IMR-90 (cell line): Measurements from ENCODE around the gene E2F4. TPM values are rescaled to one million over a fixed set of nuclear protein-coding genes. Genes with fewer than 3 reads are reported as not detected.

Experiments used
- ATAC-seq: fragments of 200-7000 bp; cut with Tn5 transposase; 2 replicates; pipeline ENCODE4 v1.9.1; 2020; ENCODE audit warnings: low read depth, mild to moderate bottlenecking, moderate library complexity
- BruUV-seq: library from RNA; stranded (reverse); fragments of 400-500 nt; replicated peaks from 2 replicates; lab custom pipeline; 2021; lab: Mats Ljungman, UMichigan
- CTCF ChIA-PET: fragments of 300-600 bp; formaldehyde crosslinking; extraction: SDS; loops from one replicate; lab custom pipeline; 2021; ENCODE audit warnings: antibody characterized with exemption; lab: Yijun Ruan, JAX
- POLR2A ChIA-PET: fragments of 300-600 bp; sonication (Branson Sonifier 250); formaldehyde crosslinking; loops from one replicate; lab custom pipeline; 2022; ENCODE audit warnings: antibody characterized with exemption; ENCODE audit not compliant: unreplicated experiment; lab: Charles Lee
- DNase-seq: peaks from one replicate; pipeline ENCODE4 v3.0.0; 2013
- H2AFZ ChIP-seq: replicated peaks from 2 replicates; pipeline ENCODE3; 2013; ENCODE audit warnings: low read length, mild to moderate bottlenecking; ENCODE audit not compliant: poor library complexity
- H2AK5ac ChIP-seq: 2 replicates; pipeline ENCODE4 v1.6.1; 2013; ENCODE audit warnings: low read depth, low read length, inconsistent platforms
- H2AK9ac ChIP-seq: replicated peaks from 2 replicates; pipeline ENCODE3; 2013; ENCODE audit warnings: mild to moderate bottlenecking, low read depth, low read length, moderate library complexity; ENCODE audit not compliant: poor library complexity
- H2BK120ac ChIP-seq: 2 replicates; pipeline ENCODE4 v1.6.1; 2013; ENCODE audit warnings: low read depth, low read length, inconsistent platforms
- H2BK15ac ChIP-seq: 3 replicates; pipeline ENCODE4 v1.6.1; 2013; ENCODE audit warnings: low read depth, low read length, inconsistent platforms
- H2BK20ac ChIP-seq: 2 replicates; pipeline ENCODE4 v1.6.1; 2013; ENCODE audit warnings: low read depth, mild to moderate bottlenecking, inconsistent platforms, low read length, moderate library complexity
- H2BK5ac ChIP-seq: 2 replicates; pipeline ENCODE4 v1.6.1; 2013; ENCODE audit warnings: mild to moderate bottlenecking, low read depth, low read length, inconsistent platforms; ENCODE audit not compliant: poor library complexity, severe bottlenecking
- H3K14ac ChIP-seq: replicated peaks from 2 replicates; pipeline ENCODE4 v1.6.1; 2013; ENCODE audit warnings: low read depth, low read length, inconsistent platforms
- H3K18ac ChIP-seq: 2 replicates; pipeline ENCODE4 v1.6.1; 2013; ENCODE audit warnings: low read depth, low read length, control low read depth
- H3K23ac ChIP-seq: 2 replicates; pipeline ENCODE4 v1.6.1; 2013; ENCODE audit warnings: low read depth, low read length, inconsistent platforms
- H3K27ac ChIP-seq: 2 replicates; pipeline ENCODE4 v1.5.1; 2013; ENCODE audit warnings: mild to moderate bottlenecking, control low read depth, low read length; ENCODE audit not compliant: insufficient read depth
- H3K27me3 ChIP-seq: 2 replicates; pipeline ENCODE4 v1.6.1; 2013; ENCODE audit warnings: low read length; ENCODE audit not compliant: control insufficient read depth, insufficient read depth
- H3K36me3 ChIP-seq: 2 replicates; pipeline ENCODE4 v1.6.1; 2013; ENCODE audit warnings: low read length, mixed read lengths; ENCODE audit not compliant: control insufficient read depth, insufficient read depth
- H3K4ac ChIP-seq: 2 replicates; pipeline ENCODE4 v1.6.1; 2013; ENCODE audit warnings: low read depth, low read length, inconsistent platforms
- H3K4me1 ChIP-seq: 2 replicates; pipeline ENCODE4 v1.6.1; 2013; ENCODE audit warnings: low read length, mixed read lengths; ENCODE audit not compliant: control insufficient read depth, insufficient read depth
- H3K4me2 ChIP-seq: 2 replicates; pipeline ENCODE4 v1.6.1; 2013; ENCODE audit warnings: low read depth, mild to moderate bottlenecking, control low read depth, low read length, moderate library complexity
- H3K4me3 ChIP-seq: 2 replicates; pipeline ENCODE4 v1.5.1; 2013; ENCODE audit warnings: low read depth, mild to moderate bottlenecking, control low read depth, low read length, moderate library complexity; ENCODE audit not compliant: insufficient read depth
- H3K56ac ChIP-seq: 2 replicates; pipeline ENCODE4 v1.6.1; 2013; ENCODE audit warnings: low read length, inconsistent platforms; ENCODE audit not compliant: insufficient read depth; ENCODE audit errors: extremely low read depth
- H3K79me1 ChIP-seq, 2 experiments: 2 replicates each; pipeline ENCODE4 v1.6.1; 2013; ENCODE audit warnings: low read length in 2 of 2, inconsistent platforms in 1 of 2, low read depth in 1 of 2
- H3K9ac ChIP-seq: 2 replicates; pipeline ENCODE4 v1.6.1; 2013; ENCODE audit warnings: low read depth, low read length, control low read depth
- H3K9me1 ChIP-seq: 2 replicates; pipeline ENCODE4 v1.6.1; 2013; ENCODE audit warnings: low read length, inconsistent platforms; ENCODE audit not compliant: insufficient read depth
- H3K9me3 ChIP-seq: 2 replicates; pipeline ENCODE4 v1.6.1; 2013; ENCODE audit warnings: low read length; ENCODE audit not compliant: control insufficient read depth, insufficient read depth
- H4K20me1 ChIP-seq: 2 replicates; pipeline ENCODE4 v1.6.1; 2013; ENCODE audit warnings: low read length, inconsistent platforms; ENCODE audit not compliant: insufficient read depth
- H4K5ac ChIP-seq: 2 replicates; pipeline ENCODE4 v1.6.1; 2013; ENCODE audit warnings: mild to moderate bottlenecking, low read depth, low read length, control low read depth
- H4K8ac ChIP-seq, 2 experiments: 2 replicates each; pipeline ENCODE4 v1.6.1; 2013; ENCODE audit warnings: low read depth in 2 of 2, low read length in 2 of 2, control low read depth in 1 of 2, inconsistent platforms in 1 of 2
- H4K91ac ChIP-seq: 2 replicates; pipeline ENCODE4 v1.6.1; 2013; ENCODE audit warnings: low read depth, low read length, inconsistent platforms; ENCODE audit not compliant: insufficient read depth
- BHLHE40 ChIP-seq: fragments of 150-350 bp; IDR thresholded peaks from 2 replicates; pipeline ENCODE4 v1.6.1; 2016; ENCODE audit warnings: mild to moderate bottlenecking, low read depth, low read length
- CEBPB ChIP-seq: IDR thresholded peaks from 2 replicates; pipeline ENCODE4 v1.6.1; 2012; ENCODE audit warnings: low read depth, low read length, improper control_type of control experiment
- CHD1 ChIP-seq: IDR thresholded peaks from 2 replicates; pipeline ENCODE4 v1.6.1; 2012; ENCODE audit warnings: low read depth, low read length, improper control_type of control experiment
- FOS ChIP-seq: fragments of 150-350 bp; IDR thresholded peaks from 2 replicates; pipeline ENCODE4 v1.6.1; 2016; ENCODE audit warnings: low read depth, low read length
- MAFK ChIP-seq: IDR thresholded peaks from 2 replicates; pipeline ENCODE4 v1.6.1; 2012; ENCODE audit warnings: low read depth, low read length, improper control_type of control experiment
- MAZ ChIP-seq: IDR thresholded peaks from 2 replicates; pipeline ENCODE4 v1.6.1; 2012; ENCODE audit warnings: low read depth, mild to moderate bottlenecking, low read length, improper control_type of control experiment, moderate library complexity, borderline replicate concordance
- MXI1 ChIP-seq: IDR thresholded peaks from 2 replicates; pipeline ENCODE4 v1.6.1; 2012; ENCODE audit warnings: low read depth, mild to moderate bottlenecking, low read length, moderate library complexity, borderline replicate concordance
- NFE2L2 ChIP-seq: fragments of 150-350 bp; IDR thresholded peaks from 2 replicates; pipeline ENCODE4 v1.6.1; 2016; ENCODE audit warnings: low read depth, mild to moderate bottlenecking, low read length
- POLR2A ChIP-seq: IDR thresholded peaks from 2 replicates; pipeline ENCODE4 v1.6.1; 2012; ENCODE audit warnings: mild to moderate bottlenecking, low read depth, low read length
- WGBS, 2 experiments: methylation state at CpG; one replicate each; pipeline versions ENCODE4 v1.1.5 to v1.1.7; 2013; ENCODE audit warnings: missing lambda C conversion rate in 2 of 2; ENCODE audit not compliant: insufficient read length in 1 of 2; ENCODE audit errors: extremely low coverage in 2 of 2; 5-methylcytosine and 5-hydroxymethylcytosine counted together
- dilution Hi-C: fragments of 300-500 bp; cut with HindIII; formaldehyde crosslinking; loops from one replicate; pipeline ENCODE4 v1.14.3; 2018; ENCODE audit warnings: low sequenced_read_pairs; ENCODE audit not compliant: unreplicated experiment
- in situ Hi-C: fragments of 300-500 bp; cut with MboI; formaldehyde crosslinking; loops from 3 replicates; pipeline ENCODE4 v1.14.3; 2019; ENCODE audit warnings: low sequenced_read_pairs, inconsistent platforms, mixed read lengths
- intact Hi-C: fragments of 100-400 bp; cut with micrococcal nuclease; formaldehyde crosslinking; loops from 2 replicates; pipeline ENCODE4 v1.10.0; 2022
- polyA plus RNA-seq, 3 experiments: library from polyadenylated mRNA; depleted of rRNA; stranded (reverse); fragments of >200 nt; gene quantifications; 2 replicates each; pipeline ENCODE4 v1.2.3, GENCODE V29; 2012; ENCODE audit warnings: low replicate concordance in 1 of 3
- total RNA-seq: library from RNA; depleted of rRNA; stranded (reverse); fragments of >200 nt; gene quantifications from 2 replicates; pipeline ENCODE4 v1.2.3, GENCODE V29; 2012
- TF ChIP-seq, protein P1 (sequence below): conservative IDR thresholded peaks from 2 replicates; pipeline ENCODE4 v1.5.1; 2012; ENCODE audit warnings: mild to moderate bottlenecking, low read depth, low read length, improper control_type of control experiment
- TF ChIP-seq, protein P2 (sequence below): fragments of 150-350 bp; IDR thresholded peaks from 2 replicates; pipeline ENCODE4 v1.6.1; 2017; ENCODE audit warnings: mild to moderate bottlenecking, antibody characterized with exemption, low read length, low read depth
- TF ChIP-seq, protein P3 (sequence below): fragments of 150-350 bp; IDR thresholded peaks from 2 replicates; pipeline ENCODE4 v1.6.1; 2016; ENCODE audit warnings: low read depth, mild to moderate bottlenecking, low read length, moderate library complexity, borderline replicate concordance

Gene E2F4
- total and polyA plus RNA-seq, 2 of the 4 experiments (the other 2 are of a cell fraction) = 63.4 to 103 TPM

DNA sequence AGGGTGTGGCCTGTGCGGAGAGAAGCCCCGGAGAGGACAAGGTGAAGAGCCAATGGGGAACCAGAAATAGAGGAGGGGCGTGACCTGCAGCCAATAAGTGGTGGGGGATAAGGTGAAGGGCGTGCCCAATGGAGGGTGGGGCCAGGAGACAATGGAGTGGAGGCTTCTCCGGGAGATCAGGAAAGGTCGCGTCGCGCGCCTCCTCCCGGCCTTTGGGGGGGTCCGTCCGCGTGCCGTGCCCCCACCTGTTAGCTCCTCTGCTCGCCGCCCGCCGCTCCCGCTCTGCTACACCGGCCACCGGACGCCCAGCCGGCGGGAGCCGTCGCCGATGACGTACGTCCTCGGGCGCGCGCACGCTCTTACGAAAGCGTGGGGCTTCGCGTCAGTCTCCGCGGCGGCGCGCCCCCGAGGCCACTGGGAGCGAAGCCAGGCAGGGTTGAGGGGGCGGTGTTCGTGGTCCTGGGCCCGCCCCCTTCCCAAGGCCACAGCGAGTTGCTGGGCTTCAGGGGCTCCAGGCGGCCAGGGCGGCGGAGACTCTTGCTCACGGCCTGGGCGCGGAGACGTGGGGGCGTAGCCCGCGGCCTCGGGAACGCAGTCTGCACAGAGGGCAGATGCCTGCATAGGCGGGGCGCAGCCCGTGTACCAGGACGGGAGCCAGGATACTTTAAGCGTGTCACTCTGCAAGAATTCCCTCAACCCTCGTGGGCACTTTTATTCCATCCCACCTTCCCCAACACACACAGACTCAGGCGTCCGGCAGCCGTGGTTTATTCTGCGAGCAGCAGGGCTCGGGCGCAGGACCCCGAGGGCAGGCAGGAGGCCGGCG is 8.1 kb upstream of the E2F4 start, which contains the start of gene MATCAP1:
TSS of gene MATCAP1 (minus strand) at position 337 of the 826 bp plus-strand sequence. CDS start 3,353 bp downstream, outside the sequence.
- H2AFZ ChIP-seq = peak within 1 kb of the TSS; percentile 97
- ChIA-PET CTCF (no interaction called here), POLR2A (no interaction called here)
- peak within 1 kb of the TSS; percentile 36 to 93 for H4K8ac ChIP-seq
- peak within 1 kb of the TSS; percentile 19; the same call in 1 of the 2 replicates for H4K5ac ChIP-seq
- dilution Hi-C loops = no loop called here
- H4K91ac ChIP-seq = peak within 1 kb of the TSS; percentile 92; the same call in 1 of the 2 replicates
- peaks cover 13% of the 10 kb centered on the region for H3K9me1 ChIP-seq
- no peaks in the 10 kb centered on the region; the same call in 1 of the 2 replicates for H3K36me3 ChIP-seq
- peak; percentile 97 for DNase-seq
- H3K23ac ChIP-seq = peak within 1 kb of the TSS; percentile 66; the same call in 1 of the 2 replicates
- H2AK9ac ChIP-seq = peak within 1 kb of the TSS; percentile 68
- H2AK5ac ChIP-seq = peak within 1 kb of the TSS; percentile 37; the same call in 1 of the 2 replicates
- H3K4me2 ChIP-seq = peak within 1 kb of the TSS; percentile 65
- H3K14ac ChIP-seq = peak within 1 kb of the TSS; percentile 88
- peak; percentile 93 for TF ChIP-seq CEBPB
- no peak for TF ChIP-seq MAFK
- TF ChIP-seq NFE2L2 = no peak
- peak; percentile 63 for TF ChIP-seq MAZ
- no peak for TF ChIP-seq FOS
- TF ChIP-seq POLR2A = peak; percentile 90
- peak; percentile 79; the same call in 1 of the 2 replicates for TF ChIP-seq MXI1
- TF ChIP-seq, protein P1, sequence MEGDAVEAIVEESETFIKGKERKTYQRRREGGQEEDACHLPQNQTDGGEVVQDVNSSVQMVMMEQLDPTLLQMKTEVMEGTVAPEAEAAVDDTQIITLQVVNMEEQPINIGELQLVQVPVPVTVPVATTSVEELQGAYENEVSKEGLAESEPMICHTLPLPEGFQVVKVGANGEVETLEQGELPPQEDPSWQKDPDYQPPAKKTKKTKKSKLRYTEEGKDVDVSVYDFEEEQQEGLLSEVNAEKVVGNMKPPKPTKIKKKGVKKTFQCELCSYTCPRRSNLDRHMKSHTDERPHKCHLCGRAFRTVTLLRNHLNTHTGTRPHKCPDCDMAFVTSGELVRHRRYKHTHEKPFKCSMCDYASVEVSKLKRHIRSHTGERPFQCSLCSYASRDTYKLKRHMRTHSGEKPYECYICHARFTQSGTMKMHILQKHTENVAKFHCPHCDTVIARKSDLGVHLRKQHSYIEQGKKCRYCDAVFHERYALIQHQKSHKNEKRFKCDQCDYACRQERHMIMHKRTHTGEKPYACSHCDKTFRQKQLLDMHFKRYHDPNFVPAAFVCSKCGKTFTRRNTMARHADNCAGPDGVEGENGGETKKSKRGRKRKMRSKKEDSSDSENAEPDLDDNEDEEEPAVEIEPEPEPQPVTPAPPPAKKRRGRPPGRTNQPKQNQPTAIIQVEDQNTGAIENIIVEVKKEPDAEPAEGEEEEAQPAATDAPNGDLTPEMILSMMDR = no peak
- TF ChIP-seq, protein P2, sequence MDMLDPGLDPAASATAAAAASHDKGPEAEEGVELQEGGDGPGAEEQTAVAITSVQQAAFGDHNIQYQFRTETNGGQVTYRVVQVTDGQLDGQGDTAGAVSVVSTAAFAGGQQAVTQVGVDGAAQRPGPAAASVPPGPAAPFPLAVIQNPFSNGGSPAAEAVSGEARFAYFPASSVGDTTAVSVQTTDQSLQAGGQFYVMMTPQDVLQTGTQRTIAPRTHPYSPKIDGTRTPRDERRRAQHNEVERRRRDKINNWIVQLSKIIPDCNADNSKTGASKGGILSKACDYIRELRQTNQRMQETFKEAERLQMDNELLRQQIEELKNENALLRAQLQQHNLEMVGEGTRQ = peak; percentile 4; the same call in 1 of the 2 replicates
- peak; percentile 59; the same call in 1 of the 2 replicates for TF ChIP-seq CHD1
- TF ChIP-seq BHLHE40 = 0 out of 2 replicates have a peak, but pooled peaks have one; percentile 14
- TF ChIP-seq, protein P3, sequence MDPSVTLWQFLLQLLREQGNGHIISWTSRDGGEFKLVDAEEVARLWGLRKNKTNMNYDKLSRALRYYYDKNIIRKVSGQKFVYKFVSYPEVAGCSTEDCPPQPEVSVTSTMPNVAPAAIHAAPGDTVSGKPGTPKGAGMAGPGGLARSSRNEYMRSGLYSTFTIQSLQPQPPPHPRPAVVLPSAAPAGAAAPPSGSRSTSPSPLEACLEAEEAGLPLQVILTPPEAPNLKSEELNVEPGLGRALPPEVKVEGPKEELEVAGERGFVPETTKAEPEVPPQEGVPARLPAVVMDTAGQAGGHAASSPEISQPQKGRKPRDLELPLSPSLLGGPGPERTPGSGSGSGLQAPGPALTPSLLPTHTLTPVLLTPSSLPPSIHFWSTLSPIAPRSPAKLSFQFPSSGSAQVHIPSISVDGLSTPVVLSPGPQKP = no peak
- peak within 1 kb of the TSS; percentile 92 for H2BK120ac ChIP-seq
- peaks cover 11% of the 10 kb centered on the region for H3K4me1 ChIP-seq
- H3K56ac ChIP-seq = peak within 1 kb of the TSS; percentile 77
- H2BK15ac ChIP-seq = peak within 1 kb of the TSS; percentile 71; the same call in 1 of the 3 replicates
- intact Hi-C loops = loop anchor here (10.0 kb wide), 1 partner anchor 169 kb away; no protein-coding TSS in a partner anchor
- peaks cover 20% of the 10 kb centered on the region for H4K20me1 ChIP-seq
- H3K9me3 ChIP-seq = no peaks in the 10 kb centered on the region
- no TSS peak for BruUV-seq
- H3K4me3 ChIP-seq = peak within 1 kb of the TSS; percentile 62
- peak within 1 kb of the TSS; percentile 88 for H2BK5ac ChIP-seq
- peaks cover 19 to 35% of the 10 kb centered on the region in 2 experiments for H3K79me1 ChIP-seq
- peak within 1 kb of the TSS; percentile 87 for H3K27ac ChIP-seq
- 0 out of 2 replicates have a peak within 1 kb of the TSS, but pooled peaks have one; percentile 21 for H2BK20ac ChIP-seq
- WGBS, 2 experiments = 1% methylated on average over 48 of the region's 77 CpGs; no CpG with 5 or more reads in 1 of the 2 experiments
- peak within 1 kb of the TSS; percentile 71 for H3K9ac ChIP-seq
- peak within 1 kb of the TSS; percentile 89 for H3K4ac ChIP-seq
- no peaks in the 10 kb centered on the region for H3K27me3 ChIP-seq
- in situ Hi-C loops = no loop called here
- H3K18ac ChIP-seq = peak within 1 kb of the TSS; percentile 31; the same call in 1 of the 2 replicates
- peak; percentile 91 for ATAC-seq
